Measurements from ENCODE around the gene DECR2.

DECR2 gene

DNA sequence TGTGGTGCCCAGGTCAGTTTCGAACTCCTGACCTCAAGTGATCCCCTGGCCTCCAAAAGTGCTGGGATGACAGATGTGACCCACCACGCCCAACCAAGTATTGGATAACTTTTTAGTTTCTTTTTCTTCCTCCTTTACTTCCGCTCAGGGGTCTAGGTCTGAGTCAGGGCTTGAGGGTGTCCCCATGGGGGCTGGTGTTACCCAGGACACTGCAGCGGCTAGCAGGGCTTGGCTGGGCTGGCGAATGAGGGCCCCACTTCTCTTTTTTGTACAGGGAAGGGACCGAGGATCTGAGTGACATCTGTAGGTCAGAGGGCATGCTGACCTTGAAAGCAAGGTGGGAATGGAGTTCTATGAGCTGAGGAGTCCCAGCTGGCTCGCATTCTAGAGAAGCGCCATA is 48.7 kb downstream of the DECR2 start:
- TF ChIP-seq, protein P1, sequence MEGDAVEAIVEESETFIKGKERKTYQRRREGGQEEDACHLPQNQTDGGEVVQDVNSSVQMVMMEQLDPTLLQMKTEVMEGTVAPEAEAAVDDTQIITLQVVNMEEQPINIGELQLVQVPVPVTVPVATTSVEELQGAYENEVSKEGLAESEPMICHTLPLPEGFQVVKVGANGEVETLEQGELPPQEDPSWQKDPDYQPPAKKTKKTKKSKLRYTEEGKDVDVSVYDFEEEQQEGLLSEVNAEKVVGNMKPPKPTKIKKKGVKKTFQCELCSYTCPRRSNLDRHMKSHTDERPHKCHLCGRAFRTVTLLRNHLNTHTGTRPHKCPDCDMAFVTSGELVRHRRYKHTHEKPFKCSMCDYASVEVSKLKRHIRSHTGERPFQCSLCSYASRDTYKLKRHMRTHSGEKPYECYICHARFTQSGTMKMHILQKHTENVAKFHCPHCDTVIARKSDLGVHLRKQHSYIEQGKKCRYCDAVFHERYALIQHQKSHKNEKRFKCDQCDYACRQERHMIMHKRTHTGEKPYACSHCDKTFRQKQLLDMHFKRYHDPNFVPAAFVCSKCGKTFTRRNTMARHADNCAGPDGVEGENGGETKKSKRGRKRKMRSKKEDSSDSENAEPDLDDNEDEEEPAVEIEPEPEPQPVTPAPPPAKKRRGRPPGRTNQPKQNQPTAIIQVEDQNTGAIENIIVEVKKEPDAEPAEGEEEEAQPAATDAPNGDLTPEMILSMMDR (IDR thresholded peaks at IDR 0.05; ENCODE audit: control insufficient read depth, insufficient read depth, low read depth, low read length, missing control alignments): no peak
- no peak overlapping the region for H3K4me3 ChIP-seq (ENCODE audit: control insufficient read depth, low read depth, low read length)
- no peak for DNase-seq (ENCODE audit: low read depth)

DNA sequence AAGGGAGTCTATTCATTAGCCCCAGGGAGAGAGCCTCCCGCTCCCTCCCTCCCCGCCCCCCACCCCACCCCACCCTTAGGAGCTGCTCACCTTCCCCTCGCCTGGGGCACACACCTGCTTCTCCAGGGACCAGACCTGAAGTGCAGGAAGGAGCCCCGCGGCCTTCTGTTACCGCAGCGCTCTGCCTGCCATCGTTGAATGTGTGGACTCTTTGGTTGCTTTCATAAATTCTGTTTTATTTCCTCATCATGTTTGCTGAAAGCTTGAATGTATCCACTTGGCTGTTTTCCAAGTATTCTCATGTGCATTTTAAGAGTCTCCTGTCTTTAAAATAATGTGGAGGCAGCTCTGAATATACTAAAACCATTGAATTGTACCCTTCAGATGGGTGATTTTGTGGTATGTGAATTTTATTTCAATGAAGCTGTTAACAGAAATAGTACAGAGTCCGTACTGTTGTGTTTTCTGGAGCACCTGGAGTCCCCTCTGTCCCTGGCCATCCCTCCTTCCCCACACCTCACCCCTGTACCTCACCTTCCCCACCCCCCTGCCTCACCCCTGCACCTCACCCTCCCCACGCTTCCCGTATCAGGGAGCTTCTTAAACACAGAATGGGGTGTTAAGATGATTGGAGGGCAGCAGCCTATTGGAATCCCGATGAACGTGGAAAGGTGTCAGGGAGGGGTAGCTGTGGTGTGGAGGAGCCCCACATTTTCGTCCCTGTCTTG is 49.3 kb downstream of the DECR2 start:
- no peak overlapping the region for H3K4me3 ChIP-seq (ENCODE audit: control insufficient read depth, low read depth, low read length)
- no peak for DNase-seq (ENCODE audit: low read depth)
- TF ChIP-seq, protein P1 (IDR thresholded peaks at IDR 0.05; ENCODE audit: control insufficient read depth, insufficient read depth, low read depth, low read length, missing control alignments): no peak

DNA sequence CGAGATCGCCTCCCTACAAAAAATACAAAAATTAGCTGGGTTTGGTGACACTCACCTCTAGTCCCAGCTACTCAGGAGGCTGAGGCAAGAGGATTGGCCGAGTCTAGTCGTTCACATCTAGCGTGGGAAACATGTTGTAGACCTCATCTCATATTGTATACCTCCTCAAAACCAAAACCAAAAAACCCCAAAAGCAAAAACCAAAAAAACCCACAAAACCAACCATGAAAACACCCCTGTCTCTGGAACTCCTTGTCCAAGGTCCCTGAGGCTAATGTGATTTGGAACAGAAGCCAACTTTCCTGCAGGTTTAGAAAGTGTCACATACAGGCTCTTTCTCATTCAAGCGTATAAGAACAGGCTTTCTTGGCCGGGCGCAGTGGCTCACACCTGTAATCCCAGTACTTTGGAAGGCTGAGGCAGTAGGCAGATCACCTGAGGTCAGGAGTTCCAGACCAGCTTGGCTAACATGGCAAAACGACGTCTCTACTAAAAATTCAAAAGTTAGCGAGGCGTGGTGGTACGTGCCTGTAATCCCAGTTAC is 52.8 kb downstream of the DECR2 start:
- no peak overlapping the region for H3K4me3 ChIP-seq (ENCODE audit: control insufficient read depth, low read depth, low read length)
- no peak for DNase-seq (ENCODE audit: low read depth)
- TF ChIP-seq, protein P1 (IDR thresholded peaks at IDR 0.05; ENCODE audit: control insufficient read depth, insufficient read depth, low read depth, low read length, missing control alignments): no peak

DNA sequence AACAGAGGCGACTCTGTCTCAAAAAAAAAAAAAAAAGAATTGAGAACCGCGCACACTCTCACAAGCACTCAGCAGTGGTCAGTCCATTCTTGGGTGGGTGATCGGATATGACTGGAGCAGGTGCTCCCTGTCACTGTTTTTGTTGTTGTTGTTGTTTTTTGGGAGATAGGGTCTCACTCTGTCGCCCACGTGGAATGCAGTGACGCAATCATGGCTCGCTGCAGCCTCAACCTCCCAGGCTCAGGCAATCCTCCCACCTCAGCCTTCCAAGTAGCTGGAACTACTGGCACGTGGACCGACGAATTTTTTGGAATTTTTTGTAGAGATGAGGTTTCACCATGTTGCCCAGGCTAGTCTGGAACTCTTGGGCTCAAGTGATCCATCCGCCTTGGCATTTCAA is 53.8 kb downstream of the DECR2 start:
- TF ChIP-seq, protein P1 (IDR thresholded peaks at IDR 0.05; ENCODE audit: control insufficient read depth, insufficient read depth, low read depth, low read length, missing control alignments): no peak
- H3K4me3 ChIP-seq (ENCODE audit: control insufficient read depth, low read depth, low read length): no peak overlapping the region
- no peak for DNase-seq (ENCODE audit: low read depth)

DNA sequence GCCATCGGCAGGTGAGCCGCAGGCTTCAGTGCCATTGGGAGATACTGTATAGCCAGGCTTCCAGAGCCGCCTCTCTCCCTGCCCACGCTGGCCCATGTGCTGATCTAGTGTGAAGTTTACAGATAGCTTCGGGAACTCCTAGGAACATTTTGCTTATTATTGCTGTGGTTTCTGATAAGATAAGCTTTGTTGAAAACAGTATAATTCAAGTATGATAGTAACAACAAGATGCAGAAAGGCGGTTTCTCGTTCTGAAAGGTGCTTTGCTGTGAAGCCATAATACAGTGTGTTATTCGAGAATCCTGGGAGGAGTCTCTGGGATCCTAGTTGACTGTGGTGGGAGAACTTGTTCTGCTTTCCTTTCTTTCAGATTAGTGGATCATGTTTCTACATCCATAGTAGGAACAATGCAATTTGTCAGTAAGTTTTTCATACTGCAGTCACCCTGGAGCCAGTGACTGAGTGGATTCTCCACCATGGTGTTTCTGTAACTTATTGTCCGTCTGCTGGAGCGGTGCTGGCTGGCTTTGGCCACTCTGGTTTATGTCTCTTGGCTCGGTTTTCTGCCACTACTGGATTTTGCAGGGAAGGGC is 55.3 kb downstream of the DECR2 start:
- DNase-seq (ENCODE audit: low read depth): no peak
- TF ChIP-seq, protein P1 (IDR thresholded peaks at IDR 0.05; ENCODE audit: control insufficient read depth, insufficient read depth, low read depth, low read length, missing control alignments): no peak
- no peak overlapping the region for H3K4me3 ChIP-seq (ENCODE audit: control insufficient read depth, low read depth, low read length)

DNA sequence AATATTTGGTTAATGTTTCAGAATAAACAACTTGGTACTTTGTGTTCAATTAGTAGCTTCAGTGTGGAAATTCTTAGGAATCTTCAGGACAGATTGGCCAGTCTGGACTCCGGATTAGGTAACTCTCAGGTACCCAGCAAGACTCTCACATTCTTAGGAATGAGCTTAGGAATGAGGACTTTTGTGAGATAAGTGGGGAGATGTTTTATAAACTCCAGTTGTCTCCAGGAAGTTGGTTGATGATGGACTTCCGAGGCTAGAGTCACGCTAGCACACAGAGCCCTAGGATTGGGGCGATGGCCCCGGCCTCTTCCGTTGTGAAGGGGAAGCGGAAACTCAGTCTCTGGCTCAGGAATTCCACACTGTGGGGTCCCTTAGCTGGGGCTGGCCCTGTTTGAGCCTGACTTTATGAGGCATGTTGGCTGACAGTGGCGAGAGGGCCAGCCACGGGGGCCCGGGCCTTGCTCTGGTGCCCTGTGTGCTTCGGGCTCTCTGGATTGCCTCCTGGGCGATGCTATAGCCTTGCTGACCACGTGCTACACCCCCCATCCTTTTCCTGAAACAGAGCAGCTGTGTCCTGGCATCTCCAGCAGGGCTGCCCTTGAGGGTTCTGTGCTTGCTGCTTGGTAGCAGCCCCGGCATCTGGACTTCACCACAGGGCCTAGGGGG is 56.2 kb downstream of the DECR2 start:
- no peak overlapping the region for H3K4me3 ChIP-seq (ENCODE audit: control insufficient read depth, low read depth, low read length)
- TF ChIP-seq, protein P1 (IDR thresholded peaks at IDR 0.05; ENCODE audit: control insufficient read depth, insufficient read depth, low read depth, low read length, missing control alignments): no peak
- no peak for DNase-seq (ENCODE audit: low read depth)
